HG03039 (cell line): Measurements from ENCODE around the gene RADX.

Experiments
- ATAC-seq: cut with Tn5 transposase; IDR thresholded peaks from one replicate; pipeline ENCODE4 v1.9.1; 2021; ENCODE audit warnings: mild to moderate bottlenecking, moderate library complexity; ENCODE audit not compliant: unreplicated experiment

Gene RADX

DNA sequence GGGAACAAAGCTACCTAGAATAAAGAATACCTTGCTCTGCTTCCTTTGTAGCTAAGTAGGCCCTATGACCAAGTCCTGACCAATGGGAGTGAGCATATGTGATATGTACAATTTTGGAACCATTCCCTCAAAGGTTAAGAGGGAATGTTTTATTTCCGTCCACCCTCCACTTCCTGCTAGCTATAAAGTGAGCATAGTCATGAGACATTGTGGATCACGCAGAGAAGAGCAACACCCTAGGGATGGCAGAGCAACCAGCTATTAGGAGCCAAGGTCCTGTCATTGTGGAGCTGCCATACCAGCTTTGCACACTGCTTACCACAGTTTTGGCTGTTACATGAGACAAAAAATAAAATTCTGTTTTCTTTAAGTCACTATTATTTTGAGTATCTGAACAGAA, 68.9 kb downstream of the RADX start:
- no peak for ATAC-seq

DNA sequence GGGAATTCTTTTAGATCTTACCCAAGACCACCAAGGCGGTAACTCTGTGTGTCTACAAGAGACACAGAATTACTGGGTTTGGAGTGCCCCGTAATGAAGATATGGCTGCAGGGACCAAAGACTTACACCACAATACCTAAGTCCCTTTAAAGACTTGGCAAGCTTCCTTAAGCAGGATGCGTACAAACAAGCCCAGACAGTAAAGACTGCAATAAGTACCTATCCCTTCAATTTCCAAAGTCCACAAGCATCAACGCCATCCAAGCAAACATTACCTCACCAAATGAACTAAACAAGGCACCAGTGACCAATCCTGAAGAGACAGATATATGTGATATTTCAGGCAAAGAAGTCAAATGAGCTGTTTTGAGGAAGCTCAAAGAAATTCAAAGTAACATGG, 72.4 kb downstream of the RADX start:
- ATAC-seq, result no peak

DNA sequence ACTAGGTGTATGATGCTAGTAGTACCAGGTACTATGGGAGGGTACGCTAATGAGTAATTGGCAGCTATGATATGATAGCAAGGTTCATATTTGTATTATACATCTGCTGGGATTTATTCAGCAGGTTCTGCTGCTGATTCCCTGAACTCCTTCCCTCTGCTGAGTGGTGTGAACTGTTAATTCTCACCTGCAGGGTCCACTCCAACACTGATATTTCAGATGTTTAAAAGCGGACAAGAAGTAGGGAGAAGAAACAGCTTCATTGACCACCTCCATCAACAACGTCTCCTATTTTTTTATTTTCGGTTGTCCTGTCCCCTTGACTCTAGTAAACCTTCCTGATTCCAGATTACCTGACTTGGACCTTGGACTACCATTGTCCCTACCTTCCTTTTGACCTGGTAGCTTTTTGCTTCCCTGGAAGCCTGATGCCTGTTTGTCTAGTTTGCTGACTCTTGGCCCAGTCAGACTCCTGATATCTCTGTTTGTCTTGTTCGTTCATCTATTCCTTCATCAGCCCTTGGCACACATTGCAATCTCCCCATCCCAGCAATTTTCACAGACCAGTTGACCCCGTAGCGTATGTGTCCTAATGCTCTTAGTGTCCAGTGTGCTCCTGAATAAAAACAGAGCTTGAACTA, 80.8 kb downstream of the RADX start:
- no peak for ATAC-seq

DNA sequence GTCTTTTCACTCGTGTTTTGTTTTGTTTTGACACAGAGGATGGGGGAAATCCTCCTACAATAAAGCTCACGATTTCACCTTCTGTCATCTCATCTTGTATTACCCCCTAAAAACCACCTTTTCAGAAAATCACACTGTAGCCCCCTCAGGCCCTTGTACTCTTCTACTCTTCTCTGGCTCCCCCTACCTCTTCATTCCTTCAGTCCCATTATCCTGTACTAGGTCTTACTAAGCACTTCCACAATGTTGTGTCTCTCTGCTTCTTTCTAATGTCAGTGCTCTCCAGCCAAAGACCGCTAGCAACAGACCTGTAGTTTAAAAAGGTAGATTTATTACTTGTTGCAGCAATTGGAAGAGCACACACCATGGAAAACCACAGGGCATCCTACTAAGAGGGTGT, 84.7 kb downstream of the RADX start:
- no peak for ATAC-seq

DNA sequence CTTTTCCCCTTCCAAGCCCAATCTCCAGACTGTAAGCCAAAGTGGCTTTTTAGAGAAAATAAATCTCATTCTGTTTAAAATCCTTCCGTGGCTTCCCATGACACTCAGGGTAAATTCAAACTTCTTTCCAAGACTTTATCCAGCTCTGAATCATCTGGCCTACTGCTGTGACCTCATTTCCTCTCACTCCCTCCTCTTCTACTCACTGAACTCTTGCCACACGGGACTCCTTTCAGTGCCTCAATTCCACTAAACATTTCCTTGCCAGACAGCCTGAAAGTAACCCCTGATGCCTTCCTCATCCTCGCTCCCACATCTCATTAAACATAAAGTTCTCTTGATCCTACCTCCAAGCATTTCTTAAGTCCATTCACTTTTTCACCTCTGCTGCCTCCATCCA, 86.9 kb downstream of the RADX start:
- no peak for ATAC-seq

DNA sequence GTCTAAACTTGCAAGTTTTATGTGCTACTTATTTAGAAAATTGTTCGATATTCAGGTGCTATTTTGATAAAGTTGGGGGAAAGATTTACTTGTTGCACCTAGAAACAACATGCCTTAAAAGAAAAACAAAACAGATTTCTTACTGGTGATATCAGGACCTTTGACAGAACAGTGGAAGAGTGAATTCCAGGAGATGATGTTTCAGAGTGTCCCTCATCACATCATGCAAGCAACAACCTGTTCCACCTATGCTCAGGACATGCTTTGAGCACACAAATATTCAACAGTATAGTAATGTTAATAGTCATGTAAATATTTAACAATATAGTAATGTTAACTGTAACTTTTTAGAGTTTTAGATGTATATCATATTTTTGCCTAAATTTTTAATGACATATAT, 90.9 kb downstream of the RADX start:
- ATAC-seq, result no peak

DNA sequence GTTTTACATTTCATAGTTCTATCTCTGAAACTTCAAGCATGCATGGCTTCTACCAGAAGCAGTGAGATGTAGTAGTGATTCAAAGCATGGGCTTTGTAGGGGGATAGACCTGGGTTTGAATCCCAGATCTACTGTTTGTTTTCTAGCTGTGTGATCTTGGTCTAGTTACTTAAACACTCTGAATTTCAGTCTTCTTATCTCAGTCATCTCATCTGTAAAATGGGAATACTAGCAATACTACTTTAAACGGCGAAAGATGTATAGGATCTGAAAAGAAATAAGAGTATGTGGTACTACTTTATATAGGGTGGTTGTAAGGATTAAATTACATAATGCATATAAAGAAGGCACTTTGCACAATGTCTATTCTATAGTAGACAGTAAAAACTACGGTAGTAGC, 94.7 kb downstream of the RADX start:
- no peak for ATAC-seq

DNA sequence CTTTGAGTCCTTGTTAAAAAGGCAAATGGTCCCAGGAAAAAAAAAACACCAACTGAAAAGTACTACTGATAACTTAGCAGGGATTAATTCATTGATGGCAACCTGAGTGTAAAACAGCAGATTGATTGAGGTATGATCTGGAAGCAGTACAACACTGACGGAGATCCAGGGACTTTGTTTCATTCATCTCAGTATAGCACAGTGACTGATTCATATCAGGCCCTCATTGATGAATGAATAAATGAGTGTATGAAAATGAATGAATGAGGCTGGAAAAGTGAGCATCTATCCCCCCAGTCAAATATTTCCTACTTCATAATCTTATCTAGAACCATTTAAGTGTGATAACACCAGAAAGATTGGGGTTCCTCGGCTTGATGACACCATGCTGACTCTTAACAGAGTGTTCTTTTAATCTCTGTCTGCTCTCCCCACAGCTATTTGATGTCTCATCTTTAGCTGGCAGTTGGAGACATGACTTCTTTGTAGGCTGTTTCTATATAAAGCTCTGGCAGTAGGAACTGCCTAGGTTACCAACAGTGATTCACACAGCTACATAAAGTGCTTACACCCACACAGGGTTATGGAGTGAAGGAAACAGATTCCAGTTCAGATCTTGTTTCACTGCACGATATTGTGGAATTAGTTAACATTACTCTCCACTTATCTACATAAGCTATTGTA, 96.1 kb downstream of the RADX start:
- no peak for ATAC-seq

DNA sequence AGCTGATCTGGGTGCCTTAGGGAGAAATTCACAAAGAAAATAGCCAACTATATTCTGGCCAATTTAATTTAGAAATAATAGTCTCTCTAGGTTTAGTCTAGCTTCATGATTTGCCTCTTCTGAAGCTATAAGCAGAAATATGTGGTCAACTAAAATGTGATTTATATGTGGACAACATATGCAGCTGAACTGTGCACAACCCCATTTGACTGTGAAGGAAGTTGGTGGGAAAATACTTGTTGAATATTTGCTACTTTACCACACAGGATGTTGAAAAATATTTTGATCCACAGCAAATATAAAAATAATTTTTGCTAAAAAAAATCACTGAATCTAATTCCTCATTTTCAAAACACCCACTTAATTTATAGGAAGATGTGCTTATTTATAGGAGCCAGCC, 99.0 kb downstream of the RADX start:
- ATAC-seq, result no peak

DNA sequence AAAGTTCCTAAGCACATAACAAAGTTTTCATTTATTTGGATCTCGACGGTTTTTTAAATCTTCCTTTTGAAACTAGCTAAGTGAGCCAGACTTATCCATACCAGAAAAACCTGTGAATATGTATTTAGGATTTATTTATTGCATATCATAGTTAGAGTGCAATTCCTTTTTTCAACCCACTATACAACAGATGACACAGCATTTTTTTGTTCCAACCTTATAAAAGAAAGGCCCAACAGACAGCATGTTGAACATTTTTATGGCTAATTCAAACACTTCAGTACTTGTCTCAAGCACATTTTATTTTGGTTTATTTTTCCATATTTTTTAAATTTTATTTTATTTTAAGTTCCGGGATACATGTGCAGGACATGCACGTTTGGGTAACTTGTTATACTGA, 99.6 kb downstream of the RADX start:
- ATAC-seq, result no peak

DNA sequence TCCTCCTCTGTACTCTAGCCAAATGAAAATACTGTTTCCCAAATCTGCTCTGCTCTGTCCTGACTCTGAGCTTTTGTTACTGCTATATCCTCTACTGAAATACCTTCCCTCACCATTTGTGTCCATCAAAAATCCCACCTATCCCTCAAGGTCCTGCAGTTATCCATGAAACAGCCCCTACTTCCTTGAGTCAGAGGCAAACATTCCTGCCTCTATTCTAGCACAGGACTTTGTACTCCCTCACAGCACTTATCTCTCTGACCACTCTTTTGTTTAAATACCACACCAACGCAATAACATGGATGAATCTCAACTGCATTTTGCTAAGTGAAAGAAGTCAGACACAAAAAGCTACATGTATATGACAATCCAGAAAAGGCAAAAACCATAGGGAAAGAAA, 104.2 kb downstream of the RADX start:
- no peak for ATAC-seq

DNA sequence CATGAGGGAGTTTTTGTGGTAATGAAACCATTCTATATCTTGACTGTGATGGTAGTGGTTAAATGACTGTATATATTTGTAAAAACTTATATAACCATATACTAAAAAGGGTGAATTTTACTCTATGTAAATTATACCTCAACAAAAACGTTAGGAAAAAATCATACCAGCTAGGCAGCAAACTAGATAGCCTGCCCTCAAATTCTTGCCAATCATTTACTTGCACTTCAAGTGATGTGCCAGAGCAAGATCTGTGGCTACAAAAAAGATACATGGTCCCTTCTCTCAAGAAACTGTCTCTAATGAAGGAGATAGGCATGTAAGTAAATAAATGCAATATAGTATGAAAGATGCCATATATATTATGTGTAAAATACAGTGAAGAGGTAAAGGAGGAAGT, 104.7 kb downstream of the RADX start:
- no peak for ATAC-seq

DNA sequence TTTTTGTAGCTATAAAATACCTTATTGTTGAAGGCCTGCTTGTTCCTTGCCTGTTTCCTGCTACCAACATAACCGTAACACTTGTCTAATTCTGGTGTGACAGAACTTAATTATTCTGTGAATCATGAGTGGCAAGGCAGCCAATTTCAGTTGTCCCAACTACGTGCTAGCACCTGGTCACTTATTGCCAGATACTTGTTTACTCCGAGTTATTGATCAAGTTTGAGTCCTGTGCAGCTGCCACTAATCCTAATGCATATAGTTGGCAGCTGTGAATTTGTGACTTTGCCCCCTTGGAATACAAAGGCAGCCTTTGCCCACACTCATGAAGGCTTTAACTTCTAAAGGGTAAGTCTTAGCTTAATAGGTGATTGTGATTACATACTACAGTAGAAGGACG, 106.9 kb downstream of the RADX start:
- ATAC-seq, result no peak

DNA sequence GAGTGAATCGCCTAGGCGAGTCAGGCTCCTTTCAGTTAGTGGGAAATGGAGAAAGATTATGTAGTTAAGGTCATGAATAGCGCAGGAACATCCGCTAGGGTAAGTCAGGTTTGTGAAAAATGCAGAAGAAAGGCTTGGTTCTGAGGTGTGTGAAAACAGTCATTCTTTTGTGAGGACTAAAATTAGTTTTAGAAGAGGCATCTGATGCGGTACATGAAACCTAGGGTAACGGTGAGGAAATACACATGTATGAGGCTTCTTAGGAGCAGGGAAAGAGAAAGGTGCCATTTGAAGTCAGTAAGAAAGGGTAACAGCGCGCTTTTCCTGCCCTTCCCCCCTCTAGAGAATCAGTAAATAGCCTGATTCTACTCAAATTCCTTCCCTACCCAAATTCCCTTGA, 114.2 kb downstream of the RADX start:
- no peak for ATAC-seq

DNA sequence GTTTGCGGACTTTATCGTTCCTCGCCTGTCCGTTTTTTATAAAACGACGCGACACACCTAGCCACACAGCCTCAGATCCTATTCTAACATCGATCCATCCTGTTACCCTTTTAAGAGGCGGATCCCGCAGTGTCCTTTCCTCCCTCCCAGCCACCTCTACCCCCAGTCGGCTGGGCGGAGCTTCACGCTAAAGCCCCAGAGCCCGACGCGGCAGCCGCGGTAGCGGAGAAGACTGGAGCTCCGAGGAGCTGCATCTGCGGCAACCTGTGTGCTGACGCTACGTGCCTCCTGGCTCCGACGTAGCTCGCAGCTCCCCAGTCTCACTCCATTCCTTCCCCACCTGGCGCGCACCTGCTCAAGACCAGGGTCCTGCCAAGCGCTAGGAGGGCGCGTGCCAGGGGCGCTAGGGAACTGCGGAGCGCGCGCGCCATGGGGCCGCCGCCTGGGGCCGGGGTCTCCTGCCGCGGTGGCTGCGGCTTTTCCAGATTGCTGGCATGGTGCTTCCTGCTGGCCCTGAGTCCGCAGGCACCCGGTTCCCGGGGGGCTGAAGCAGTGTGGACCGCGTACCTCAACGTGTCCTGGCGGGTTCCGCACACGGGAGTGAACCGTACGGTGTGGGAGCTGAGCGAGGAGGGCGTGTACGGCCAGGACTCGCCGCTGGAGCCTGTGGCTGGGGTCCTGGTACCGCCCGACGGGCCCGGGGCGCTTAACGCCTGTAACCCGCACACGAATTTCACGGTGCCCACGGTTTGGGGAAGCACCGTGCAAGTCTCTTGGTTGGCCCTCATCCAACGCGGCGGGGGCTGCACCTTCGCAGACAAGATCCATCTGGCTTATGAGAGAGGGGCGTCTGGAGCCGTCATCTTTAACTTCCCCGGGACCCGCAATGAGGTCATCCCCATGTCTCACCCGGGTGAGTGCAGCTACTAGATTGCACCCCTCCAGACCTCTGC, 115.0 kb downstream of the RADX start, which contains the start of gene RNF128:
Gene RNF128 (plus strand): TSS at position 217 of the 953 bp plus-strand sequence. CDS start 213 bp downstream, at position 430.
- ATAC-seq, result no peak

DNA sequence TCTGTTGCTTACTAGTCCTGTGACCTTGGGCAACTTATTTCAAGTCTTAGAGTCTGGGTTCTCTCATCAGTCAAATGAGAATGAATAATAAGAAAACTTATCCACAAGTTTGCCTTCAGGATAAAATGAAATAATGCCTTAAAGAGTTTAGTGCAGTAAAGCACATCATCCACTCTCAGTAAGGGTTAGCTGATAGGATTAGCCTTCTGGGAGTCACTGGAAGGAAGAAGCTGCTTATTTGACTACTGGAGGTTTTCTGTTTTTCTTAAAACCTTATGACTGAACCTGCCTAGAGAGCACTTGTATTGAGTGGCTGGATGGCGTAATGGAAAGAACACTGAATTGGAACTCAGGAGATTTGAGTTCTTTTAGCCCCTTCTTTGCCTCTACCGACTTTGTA, 116.6 kb downstream of the RADX start:
- ATAC-seq, result no peak
